HepG2 (cell line): ENCODE results near the gene RPL23. TPM values are rescaled to one million over a fixed set of nuclear protein-coding genes. Genes with fewer than 3 reads are reported as not detected.
A peak's percentile ranks its signal among the peaks of the same experiment; 100 is the strongest.

Source experiments
- CEBPB ChIP-seq: IDR thresholded peaks from 2 replicates; pipeline ENCODE4 v1.6.1; 2011; ENCODE audit warnings: low read depth, low read length, improper control_type of control experiment, borderline replicate concordance
- GABPB1 ChIP-seq: IDR thresholded peaks from 2 replicates; pipeline ENCODE4 v1.6.1; 2016; ENCODE audit warnings: mild to moderate bottlenecking, missing genetic modification reagents, moderate library complexity, missing compliant biosample characterization
- GATAD2A ChIP-seq: IDR thresholded peaks from 2 replicates; pipeline ENCODE4 v1.6.1; 2016
- GLI4 ChIP-seq: sonication (generic); formaldehyde crosslinking; IDR thresholded peaks from 2 replicates; pipeline ENCODE4 v1.5.1; 2020; ENCODE audit warnings: missing genetic modification reagents, mild to moderate bottlenecking, moderate library complexity, borderline replicate concordance
- HNF4A ChIP-seq: sonication (generic); formaldehyde crosslinking; IDR thresholded peaks from 2 replicates; pipeline ENCODE4 v1.4.0; 2020; ENCODE audit warnings: missing genetic modification reagents
- IKZF1 ChIP-seq: fragments of 450-650 bp; IDR thresholded peaks from 2 replicates; pipeline ENCODE4 v1.7.1; 2016
- KAT2B ChIP-seq: fragments of 150-350 bp; IDR thresholded peaks from 2 replicates; pipeline ENCODE4 v1.6.1; 2014; ENCODE audit warnings: low read depth, low read length, borderline replicate concordance
- NFE2L1 ChIP-seq: sonication (generic); formaldehyde crosslinking; IDR thresholded peaks from 2 replicates; pipeline ENCODE4 v1.4.0; 2020; ENCODE audit warnings: missing genetic modification reagents, mild to moderate bottlenecking, borderline replicate concordance
- TAF1 ChIP-seq: sonication (generic); formaldehyde crosslinking; IDR thresholded peaks from 2 replicates; pipeline ENCODE4 v1.4.0; 2020; ENCODE audit warnings: missing genetic modification reagents
- TFE3 ChIP-seq: IDR thresholded peaks from 2 replicates; pipeline ENCODE4 v1.6.1; 2016
- ZMYM2 ChIP-seq: sonication (generic); formaldehyde crosslinking; IDR thresholded peaks from 2 replicates; pipeline ENCODE4 v1.8.0; 2022; ENCODE audit warnings: mild to moderate bottlenecking, missing genetic modification reagents
- ZNF567 ChIP-seq: sonication (generic); formaldehyde crosslinking; IDR thresholded peaks from 2 replicates; pipeline ENCODE4 v1.8.1; 2023; ENCODE audit warnings: mild to moderate bottlenecking, missing genetic modification reagents, borderline replicate concordance
- ZNF639 ChIP-seq: conservative IDR thresholded peaks from 2 replicates; pipeline ENCODE4 v1.6.1; 2018; ENCODE audit warnings: missing genetic modification reagents
- ZSCAN30 ChIP-seq: sonication (generic); formaldehyde crosslinking; IDR thresholded peaks from 2 replicates; pipeline ENCODE4 v1.5.0; 2020; ENCODE audit warnings: mild to moderate bottlenecking, missing genetic modification reagents
- polyA plus RNA-seq, 8 experiments: library from polyadenylated mRNA; depleted of rRNA in 3 of 8; stranded (reverse) in 7 of 8; unstranded in 1 of 8; fragments of >200 nt; fragmentation: Illumina TruSeq in 4 of 8; extraction: Trizol in 4 of 8; gene quantifications; 2 replicates each; pipeline versions ENCODE4 v1.2.1 to v1.2.3, GENCODE V29; 2011 to 2016; ENCODE audit warnings: low read depth in 4 of 8, missing spikeins in 1 of 8, mixed read lengths in 1 of 8; ENCODE audit not compliant: insufficient read depth in 1 of 8
- total RNA-seq, 5 experiments: library from RNA; depleted of rRNA; stranded (reverse); fragments of >200 nt; fragmentation: Illumina TruSeq; extraction: Trizol; gene quantifications; 2 replicates each; pipeline ENCODE4 v1.2.3, GENCODE V29; 2016; ENCODE audit warnings: low read depth in 1 of 5
- TF ChIP-seq, protein P1 (sequence below): sonication (generic); formaldehyde crosslinking; IDR thresholded peaks from 2 replicates; pipeline ENCODE4 v1.5.0; 2020; ENCODE audit warnings: mild to moderate bottlenecking, missing genetic modification reagents, borderline replicate concordance
- TF ChIP-seq, protein P2 (sequence below): sonication (generic); formaldehyde crosslinking; IDR thresholded peaks from 2 replicates; pipeline ENCODE4 v1.8.1; 2023; ENCODE audit warnings: mild to moderate bottlenecking, moderate library complexity, missing genetic modification reagents

Gene RPL23
- total and polyA plus RNA-seq, 2 of the 13 experiments (the other 11 are each of a cell fraction or from before 2014, with no cell fraction given): 2,790 to 4,860 TPM

DNA sequence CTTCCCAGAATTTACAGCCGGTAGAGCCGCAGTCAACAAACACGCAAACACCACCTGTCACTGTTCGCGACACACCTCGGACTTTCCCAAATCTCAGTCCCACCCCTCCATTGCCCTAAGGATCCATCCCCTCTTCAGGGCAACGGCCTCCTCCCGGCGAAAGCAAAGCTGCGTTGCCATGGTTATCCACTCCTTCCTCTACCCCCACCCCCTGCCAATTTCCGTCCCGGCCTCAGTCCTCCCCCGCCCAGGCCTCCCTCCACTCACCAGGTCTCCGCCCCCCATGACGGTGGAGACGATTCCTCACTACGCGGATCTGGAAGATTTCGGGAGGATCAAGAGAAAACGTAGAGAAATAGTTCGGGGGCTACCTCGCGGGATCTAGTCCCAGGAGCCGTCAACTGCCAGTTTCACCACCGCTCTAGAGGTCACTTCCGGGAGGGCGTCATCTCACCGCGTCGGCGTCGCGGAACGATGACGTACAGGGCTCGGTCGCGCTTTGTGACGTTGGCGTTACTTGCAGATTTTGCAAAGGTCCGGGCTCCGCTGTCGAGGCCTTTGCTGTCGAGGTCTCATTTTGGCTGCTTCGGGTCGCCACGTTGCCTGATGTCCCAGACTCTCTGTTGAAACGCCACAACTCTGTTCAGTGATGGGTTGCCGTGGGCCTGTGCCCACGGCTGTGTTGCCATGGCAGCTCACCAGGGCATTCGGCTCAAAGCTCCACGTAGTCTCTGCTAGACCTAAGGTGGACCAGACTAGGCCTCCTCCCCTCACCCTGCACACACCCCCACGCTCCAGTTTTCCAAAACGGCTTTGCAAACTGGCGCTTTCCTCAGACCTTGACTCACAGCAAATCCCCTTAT, 28.4 kb downstream of the RPL23 start, which contains the start of gene CWC25 (continued):
- TF ChIP-seq, protein P1, sequence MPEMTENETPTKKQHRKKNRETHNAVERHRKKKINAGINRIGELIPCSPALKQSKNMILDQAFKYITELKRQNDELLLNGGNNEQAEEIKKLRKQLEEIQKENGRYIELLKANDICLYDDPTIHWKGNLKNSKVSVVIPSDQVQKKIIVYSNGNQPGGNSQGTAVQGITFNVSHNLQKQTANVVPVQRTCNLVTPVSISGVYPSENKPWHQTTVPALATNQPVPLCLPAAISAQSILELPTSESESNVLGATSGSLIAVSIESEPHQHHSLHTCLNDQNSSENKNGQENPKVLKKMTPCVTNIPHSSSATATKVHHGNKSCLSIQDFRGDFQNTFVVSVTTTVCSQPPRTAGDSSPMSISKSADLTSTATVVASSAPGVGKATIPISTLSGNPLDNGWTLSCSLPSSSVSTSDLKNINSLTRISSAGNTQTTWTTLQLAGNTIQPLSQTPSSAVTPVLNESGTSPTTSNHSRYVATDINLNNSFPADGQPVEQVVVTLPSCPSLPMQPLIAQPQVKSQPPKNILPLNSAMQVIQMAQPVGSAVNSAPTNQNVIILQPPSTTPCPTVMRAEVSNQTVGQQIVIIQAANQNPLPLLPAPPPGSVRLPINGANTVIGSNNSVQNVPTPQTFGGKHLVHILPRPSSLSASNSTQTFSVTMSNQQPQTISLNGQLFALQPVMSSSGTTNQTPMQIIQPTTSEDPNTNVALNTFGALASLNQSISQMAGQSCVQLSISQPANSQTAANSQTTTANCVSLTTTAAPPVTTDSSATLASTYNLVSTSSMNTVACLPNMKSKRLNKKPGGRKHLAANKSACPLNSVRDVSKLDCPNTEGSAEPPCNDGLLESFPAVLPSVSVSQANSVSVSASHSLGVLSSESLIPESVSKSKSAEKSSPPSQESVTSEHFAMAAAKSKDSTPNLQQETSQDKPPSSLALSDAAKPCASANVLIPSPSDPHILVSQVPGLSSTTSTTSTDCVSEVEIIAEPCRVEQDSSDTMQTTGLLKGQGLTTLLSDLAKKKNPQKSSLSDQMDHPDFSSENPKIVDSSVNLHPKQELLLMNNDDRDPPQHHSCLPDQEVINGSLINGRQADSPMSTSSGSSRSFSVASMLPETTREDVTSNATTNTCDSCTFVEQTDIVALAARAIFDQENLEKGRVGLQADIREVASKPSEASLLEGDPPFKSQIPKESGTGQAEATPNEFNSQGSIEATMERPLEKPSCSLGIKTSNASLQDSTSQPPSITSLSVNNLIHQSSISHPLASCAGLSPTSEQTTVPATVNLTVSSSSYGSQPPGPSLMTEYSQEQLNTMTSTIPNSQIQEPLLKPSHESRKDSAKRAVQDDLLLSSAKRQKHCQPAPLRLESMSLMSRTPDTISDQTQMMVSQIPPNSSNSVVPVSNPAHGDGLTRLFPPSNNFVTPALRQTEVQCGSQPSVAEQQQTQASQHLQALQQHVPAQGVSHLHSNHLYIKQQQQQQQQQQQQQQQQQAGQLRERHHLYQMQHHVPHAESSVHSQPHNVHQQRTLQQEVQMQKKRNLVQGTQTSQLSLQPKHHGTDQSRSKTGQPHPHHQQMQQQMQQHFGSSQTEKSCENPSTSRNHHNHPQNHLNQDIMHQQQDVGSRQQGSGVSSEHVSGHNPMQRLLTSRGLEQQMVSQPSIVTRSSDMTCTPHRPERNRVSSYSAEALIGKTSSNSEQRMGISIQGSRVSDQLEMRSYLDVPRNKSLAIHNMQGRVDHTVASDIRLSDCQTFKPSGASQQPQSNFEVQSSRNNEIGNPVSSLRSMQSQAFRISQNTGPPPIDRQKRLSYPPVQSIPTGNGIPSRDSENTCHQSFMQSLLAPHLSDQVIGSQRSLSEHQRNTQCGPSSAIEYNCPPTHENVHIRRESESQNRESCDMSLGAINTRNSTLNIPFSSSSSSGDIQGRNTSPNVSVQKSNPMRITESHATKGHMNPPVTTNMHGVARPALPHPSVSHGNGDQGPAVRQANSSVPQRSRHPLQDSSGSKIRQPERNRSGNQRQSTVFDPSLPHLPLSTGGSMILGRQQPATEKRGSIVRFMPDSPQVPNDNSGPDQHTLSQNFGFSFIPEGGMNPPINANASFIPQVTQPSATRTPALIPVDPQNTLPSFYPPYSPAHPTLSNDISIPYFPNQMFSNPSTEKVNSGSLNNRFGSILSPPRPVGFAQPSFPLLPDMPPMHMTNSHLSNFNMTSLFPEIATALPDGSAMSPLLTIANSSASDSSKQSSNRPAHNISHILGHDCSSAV (CRISPR knock-in tag): no peak
- TF ChIP-seq ZNF567 (CRISPR knock-in tag) (peak; percentile 88; the same call in 1 of the 2 replicates), GATAD2A (CRISPR knock-in tag) (peak; percentile 63), ZMYM2 (CRISPR knock-in tag) (peak; percentile 44; the same call in 1 of the 2 replicates), KAT2B (no peak), ZSCAN30 (CRISPR knock-in tag) (0 out of 2 replicates have a peak, but pooled peaks have one; percentile 78), NFE2L1 (CRISPR knock-in tag) (peak; percentile 100), ZNF639 (CRISPR knock-in tag) (peak; percentile 77), GLI4 (CRISPR knock-in tag) (peak; percentile 93; the same call in 1 of the 2 replicates), CEBPB (peak; percentile 70), TAF1 (CRISPR knock-in tag) (peak; percentile 92), IKZF1 (no peak), TFE3 (peak; percentile 68), HNF4A (peak; percentile 56), GABPB1 (peak; percentile 99)
- TF ChIP-seq, protein P2, sequence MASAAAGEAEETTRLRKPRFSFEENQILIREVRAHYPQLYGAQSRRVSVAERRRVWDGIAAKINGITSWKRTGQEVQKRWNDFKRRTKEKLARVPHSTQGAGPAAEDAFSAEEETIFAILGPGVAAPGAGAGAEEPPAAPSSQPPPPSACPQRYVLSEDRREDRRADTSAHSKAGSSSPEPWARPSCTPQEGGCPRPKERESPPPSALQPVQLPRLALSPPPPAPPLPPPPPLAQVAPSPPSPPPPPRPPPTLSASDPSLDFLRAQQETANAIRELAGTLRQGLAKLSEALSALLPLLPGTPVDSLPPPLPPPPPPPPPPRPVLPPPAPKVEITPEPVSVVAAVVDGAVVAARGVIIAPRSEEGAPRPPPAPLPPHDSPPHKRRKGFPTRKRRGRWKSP (CRISPR knock-in tag): peak; percentile 58
